Stimulated activated naive CD8-positive, alpha-beta T cell treated with anti-CD3 and anti-CD28 coated beads, Interleukin-15, Interleukin-2, amounts not matched to agents 100 ng/mL and 50 ng/mL, for 24 hours (primary cell): ENCODE data around the gene GPR152.
A peak's percentile ranks its signal among the peaks of the same experiment; 100 is the strongest.

Experiments
- H3K27ac Mint-ChIP-seq: one replicate; pipeline ENCODE4 v1.8.0; 2021; ENCODE audit warnings: mild to moderate bottlenecking, mixed read lengths
- H3K27me3 Mint-ChIP-seq: one replicate; pipeline ENCODE4 v1.8.0; 2021; ENCODE audit warnings: mixed read lengths
- H3K36me3 Mint-ChIP-seq: one replicate; pipeline ENCODE4 v1.8.0; 2021; ENCODE audit warnings: low read depth, mixed read lengths
- H3K4me1 Mint-ChIP-seq: one replicate; pipeline ENCODE4 v1.8.0; 2021; ENCODE audit warnings: low read depth, mixed read lengths
- H3K4me3 Mint-ChIP-seq: one replicate; pipeline ENCODE4 v1.8.0; 2021; ENCODE audit warnings: mild to moderate bottlenecking, mixed read lengths
- H3K9me3 Mint-ChIP-seq: one replicate; pipeline ENCODE4 v1.8.0; 2021; ENCODE audit warnings: mixed read lengths

The GPR152 gene

DNA sequence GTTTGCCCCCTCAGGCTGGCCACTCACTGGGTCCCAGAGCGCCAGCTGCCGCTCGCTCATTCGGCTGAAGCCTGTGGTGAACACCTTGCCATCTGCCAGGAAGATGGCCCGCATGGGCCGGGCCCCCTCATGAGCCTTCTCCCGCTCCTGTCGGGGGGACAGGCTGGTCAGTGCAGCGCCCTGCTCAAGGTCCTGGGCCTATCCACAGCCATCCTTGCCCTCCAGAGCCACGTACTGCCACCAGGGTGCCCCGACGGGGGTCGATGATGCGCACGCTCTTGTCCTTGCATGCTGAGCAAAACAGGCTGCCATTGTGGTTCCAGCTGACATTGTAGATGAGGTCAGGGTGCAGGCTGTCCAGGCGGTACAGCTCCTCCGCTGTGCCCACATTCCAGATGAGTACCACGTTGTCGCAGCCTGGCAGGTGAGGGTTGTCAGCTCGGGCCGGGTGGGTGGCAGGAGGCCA lies 11.4 kb downstream of the GPR152 start:
- Mint-ChIP-seq H3K4me1 (peaks cover 72% of the 10 kb centered on the region), H3K9me3 (no peaks in the 10 kb centered on the region), H3K36me3 (peaks cover 12% of the 10 kb centered on the region), H3K4me3 (no peak overlapping the region), H3K27ac (peak overlapping the region; percentile 54), H3K27me3 (no peaks in the 10 kb centered on the region)

- H3K36me3 Mint-ChIP-seq, result peaks cover 17% of the 10 kb centered on the region
- no peaks in the 10 kb centered on the region for H3K9me3 Mint-ChIP-seq
- peaks cover 71% of the 10 kb centered on the region for H3K4me1 Mint-ChIP-seq
- H3K27ac Mint-ChIP-seq, result peak overlapping the region; percentile 94
- H3K4me3 Mint-ChIP-seq, result peak overlapping the region; percentile 91
- no peaks in the 10 kb centered on the region for H3K27me3 Mint-ChIP-seq
These were observed 12.1 kb downstream of the GPR152 start for GRCh38 chr11:67440229-67441097.

- peak overlapping the region; percentile 91 for H3K4me3 Mint-ChIP-seq
- H3K36me3 Mint-ChIP-seq, result peaks cover 21% of the 10 kb centered on the region
- peak overlapping the region; percentile 94 for H3K27ac Mint-ChIP-seq
- H3K9me3 Mint-ChIP-seq, result no peaks in the 10 kb centered on the region
- no peaks in the 10 kb centered on the region for H3K27me3 Mint-ChIP-seq
- peaks cover 68% of the 10 kb centered on the region for H3K4me1 Mint-ChIP-seq
These were observed 13.0 kb downstream of the GPR152 start for GRCh38 chr11:67439321-67440228.

DNA sequence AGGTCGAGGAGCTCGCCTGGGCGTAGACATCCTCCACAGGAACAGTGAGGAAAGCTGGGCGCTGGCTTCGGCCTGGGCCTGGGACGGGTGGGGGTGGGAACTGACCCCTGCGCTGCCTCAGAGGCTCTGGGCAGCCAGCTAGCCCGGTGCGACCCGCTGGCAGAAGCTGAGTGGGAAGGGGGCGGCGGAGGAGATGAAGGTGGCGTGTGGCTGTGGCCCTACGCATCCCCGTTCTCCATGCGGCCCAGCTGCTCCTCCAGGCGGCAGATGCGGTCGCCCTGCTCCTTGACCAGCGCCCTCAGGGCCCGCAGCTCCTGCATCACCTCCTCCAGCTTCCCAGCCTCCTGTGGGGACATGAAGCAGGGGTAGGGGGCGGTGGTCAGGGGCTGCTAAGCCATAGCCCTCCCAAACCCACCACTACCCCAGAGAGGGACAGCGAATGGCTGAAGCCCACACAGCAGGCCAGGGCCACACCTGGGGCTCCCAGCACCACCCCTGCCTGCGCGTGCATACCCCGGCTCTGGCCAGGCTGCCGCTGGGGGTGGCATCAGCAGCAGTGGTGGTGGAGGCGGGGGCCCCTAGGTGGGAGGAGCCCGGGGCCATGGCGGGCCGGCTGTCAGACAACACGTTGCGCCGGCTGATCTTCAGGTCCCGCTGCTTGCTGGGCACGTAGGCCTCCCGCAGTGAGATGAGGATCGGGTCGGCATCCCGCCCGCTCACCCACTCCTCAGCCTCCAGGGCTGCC lies 14.2 kb downstream of the GPR152 start:
- Mint-ChIP-seq H3K4me1 (peaks cover 70% of the 10 kb centered on the region), H3K27ac (peak overlapping the region; percentile 95), H3K9me3 (no peaks in the 10 kb centered on the region), H3K36me3 (peaks cover 21% of the 10 kb centered on the region), H3K4me3 (peak overlapping the region; percentile 91), H3K27me3 (no peaks in the 10 kb centered on the region)

- Mint-ChIP-seq H3K9me3 (no peaks in the 10 kb centered on the region), H3K27me3 (no peaks in the 10 kb centered on the region), H3K4me3 (peak overlapping the region; percentile 91), H3K36me3 (peaks cover 21% of the 10 kb centered on the region), H3K27ac (peak overlapping the region; percentile 95), H3K4me1 (peaks cover 74% of the 10 kb centered on the region)
These were observed 14.7 kb downstream of the GPR152 start for GRCh38 chr11:67437809-67438157.

GRCh38 chr11:67437082-67437808 lies 15.3 kb downstream of the GPR152 start, which contains the start of gene PTPRCAP:
PTPRCAP (minus strand) TSS chr11:67437682; CDS start chr11:67437619, 63 bp downstream.
- Mint-ChIP-seq H3K36me3 (peaks cover 23% of the 10 kb centered on the region), H3K27me3 (no peaks in the 10 kb centered on the region)

GRCh38 chr11:67436459-67437081 lies 16.0 kb downstream of the GPR152 start:
- no peaks in the 10 kb centered on the region for H3K27me3 Mint-ChIP-seq
- peaks cover 30% of the 10 kb centered on the region for H3K36me3 Mint-ChIP-seq
- H3K27ac Mint-ChIP-seq, result peak overlapping the region; percentile 98
- peaks cover 74% of the 10 kb centered on the region for H3K4me1 Mint-ChIP-seq
- H3K4me3 Mint-ChIP-seq, result peak overlapping the region; percentile 91
- no peaks in the 10 kb centered on the region for H3K9me3 Mint-ChIP-seq

More at GRCh38 chr11:67437082-67437808, 15.3 kb downstream of the GPR152 start, which contains the start of gene PTPRCAP:
- peak within 1 kb of the TSS; percentile 98 for H3K27ac Mint-ChIP-seq
- peaks cover 73% of the 10 kb centered on the region for H3K4me1 Mint-ChIP-seq
- H3K9me3 Mint-ChIP-seq, result no peaks in the 10 kb centered on the region
- H3K4me3 Mint-ChIP-seq, result peak within 1 kb of the TSS; percentile 91

DNA sequence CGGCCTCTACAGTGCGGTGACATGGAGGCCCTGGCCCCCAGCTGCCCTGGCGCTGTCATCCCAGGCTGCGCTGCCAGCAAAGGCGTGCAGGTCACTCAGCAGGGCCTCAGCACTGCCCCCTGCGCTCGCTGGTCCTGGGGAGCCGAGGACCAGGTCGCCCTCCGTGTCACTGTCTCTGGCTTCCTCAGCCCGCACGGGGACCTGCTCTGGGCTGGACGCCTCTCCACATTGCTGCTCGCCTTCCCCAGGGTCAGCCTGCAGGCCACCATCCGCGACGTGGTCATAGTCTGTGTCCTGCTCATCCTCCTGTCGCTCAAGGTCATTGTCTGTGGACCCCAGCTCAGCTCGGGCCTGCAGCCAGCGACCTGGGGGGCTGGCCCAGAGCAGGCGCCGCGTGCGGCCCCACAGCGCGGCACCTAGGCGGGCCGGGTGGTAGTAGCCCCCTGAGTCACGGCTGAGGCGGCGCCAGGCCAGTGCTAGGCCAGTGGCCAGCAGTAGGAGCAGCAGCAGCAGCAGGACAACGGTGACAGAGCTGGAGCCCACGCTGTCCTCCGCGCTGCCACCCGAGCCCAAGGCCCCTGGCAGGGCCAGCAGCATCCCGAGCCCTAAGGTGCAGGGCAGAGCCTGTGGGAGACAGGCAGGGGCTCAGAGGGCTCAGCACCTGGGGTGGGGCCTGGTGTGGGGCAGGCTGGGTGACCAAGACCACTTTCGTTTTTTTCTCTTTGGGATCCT lies 16.6 kb downstream of the GPR152 start:
- peaks cover 70% of the 10 kb centered on the region for H3K4me1 Mint-ChIP-seq
- H3K27ac Mint-ChIP-seq, result peak overlapping the region; percentile 98
- no peaks in the 10 kb centered on the region for H3K9me3 Mint-ChIP-seq
- no peaks in the 10 kb centered on the region for H3K27me3 Mint-ChIP-seq
- H3K36me3 Mint-ChIP-seq, result peaks cover 30% of the 10 kb centered on the region
- peak overlapping the region; percentile 91 for H3K4me3 Mint-ChIP-seq

- H3K9me3 Mint-ChIP-seq, result no peaks in the 10 kb centered on the region
- H3K27me3 Mint-ChIP-seq, result no peaks in the 10 kb centered on the region
- H3K36me3 Mint-ChIP-seq, result peaks cover 34% of the 10 kb centered on the region
- H3K4me3 Mint-ChIP-seq, result peak overlapping the region; percentile 91
- peaks cover 68% of the 10 kb centered on the region for H3K4me1 Mint-ChIP-seq
- H3K27ac Mint-ChIP-seq, result peak overlapping the region; percentile 93
These were observed 17.4 kb downstream of the GPR152 start for GRCh38 chr11:67435031-67435726.

DNA sequence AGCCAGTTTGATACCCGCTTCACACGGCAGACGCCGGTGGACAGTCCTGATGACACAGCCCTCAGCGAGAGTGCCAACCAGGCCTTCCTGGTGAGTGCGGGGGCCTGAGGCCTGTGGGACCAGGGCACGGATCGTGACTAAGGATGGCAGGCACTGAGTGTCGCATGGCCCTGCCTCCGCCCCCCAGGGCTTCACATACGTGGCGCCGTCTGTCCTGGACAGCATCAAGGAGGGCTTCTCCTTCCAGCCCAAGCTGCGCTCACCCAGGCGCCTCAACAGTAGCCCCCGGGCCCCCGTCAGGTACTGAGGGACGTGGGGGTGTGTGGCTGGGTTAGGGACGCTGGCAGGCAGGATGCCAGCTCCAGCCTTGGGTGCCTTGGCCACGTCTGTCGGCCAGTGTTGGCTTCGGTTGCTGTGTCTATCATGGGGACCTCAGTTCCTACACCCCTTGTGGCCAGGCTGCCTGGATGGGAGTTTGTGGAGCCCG lies 18.1 kb downstream of the GPR152 start:
- no peaks in the 10 kb centered on the region for H3K27me3 Mint-ChIP-seq
- H3K9me3 Mint-ChIP-seq, result no peaks in the 10 kb centered on the region
- H3K4me1 Mint-ChIP-seq, result peaks cover 68% of the 10 kb centered on the region
- H3K4me3 Mint-ChIP-seq, result peak overlapping the region; percentile 51
- peak overlapping the region; percentile 87 for H3K27ac Mint-ChIP-seq
- H3K36me3 Mint-ChIP-seq, result peaks cover 34% of the 10 kb centered on the region

- Mint-ChIP-seq H3K27me3 (no peaks in the 10 kb centered on the region), H3K4me3 (peak overlapping the region; percentile 51), H3K36me3 (peaks cover 34% of the 10 kb centered on the region), H3K4me1 (peaks cover 66% of the 10 kb centered on the region), H3K9me3 (no peaks in the 10 kb centered on the region), H3K27ac (peak overlapping the region; percentile 87)
These were observed 18.8 kb downstream of the GPR152 start for GRCh38 chr11:67433536-67434394.
